AG10803 (cell line): ENCODE data around the gene PIAS2.

Source experiments
- DNase-seq: peaks from one replicate; pipeline ENCODE4 v3.0.0; 2010; ENCODE audit warnings: low read depth
- H3K4me3 ChIP-seq: 2 replicates; pipeline ENCODE4 v1.5.1; 2011; ENCODE audit warnings: mild to moderate bottlenecking, low read length, control low read depth
- TF ChIP-seq, protein P1 (sequence below): conservative IDR thresholded peaks from 2 replicates; pipeline ENCODE4 v1.5.1; 2011; ENCODE audit warnings: mild to moderate bottlenecking, low read length, control low read depth, inconsistent platforms

PIAS2 gene

GRCh38 chr18:46759890-46760289 lies 157.4 kb downstream of the PIAS2 start:
- H3K4me3 ChIP-seq = no peak overlapping the region
- TF ChIP-seq, protein P1, sequence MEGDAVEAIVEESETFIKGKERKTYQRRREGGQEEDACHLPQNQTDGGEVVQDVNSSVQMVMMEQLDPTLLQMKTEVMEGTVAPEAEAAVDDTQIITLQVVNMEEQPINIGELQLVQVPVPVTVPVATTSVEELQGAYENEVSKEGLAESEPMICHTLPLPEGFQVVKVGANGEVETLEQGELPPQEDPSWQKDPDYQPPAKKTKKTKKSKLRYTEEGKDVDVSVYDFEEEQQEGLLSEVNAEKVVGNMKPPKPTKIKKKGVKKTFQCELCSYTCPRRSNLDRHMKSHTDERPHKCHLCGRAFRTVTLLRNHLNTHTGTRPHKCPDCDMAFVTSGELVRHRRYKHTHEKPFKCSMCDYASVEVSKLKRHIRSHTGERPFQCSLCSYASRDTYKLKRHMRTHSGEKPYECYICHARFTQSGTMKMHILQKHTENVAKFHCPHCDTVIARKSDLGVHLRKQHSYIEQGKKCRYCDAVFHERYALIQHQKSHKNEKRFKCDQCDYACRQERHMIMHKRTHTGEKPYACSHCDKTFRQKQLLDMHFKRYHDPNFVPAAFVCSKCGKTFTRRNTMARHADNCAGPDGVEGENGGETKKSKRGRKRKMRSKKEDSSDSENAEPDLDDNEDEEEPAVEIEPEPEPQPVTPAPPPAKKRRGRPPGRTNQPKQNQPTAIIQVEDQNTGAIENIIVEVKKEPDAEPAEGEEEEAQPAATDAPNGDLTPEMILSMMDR = no peak
- DNase-seq = no peak

GRCh38 chr18:46756559-46757201 lies 160.6 kb downstream of the PIAS2 start, which contains the start of gene ST8SIA5:
Gene ST8SIA5, minus strand, starts transcription at chr18:46757053. Its CDS starts 545 bp downstream, at chr18:46756508.
- no peak for DNase-seq
- TF ChIP-seq, protein P1 = no peak
- peak within 1 kb of the TSS; percentile 38; the same call in 1 of the 2 replicates for H3K4me3 ChIP-seq

- TF ChIP-seq, protein P1 = no peak
- no peak overlapping the region for H3K4me3 ChIP-seq
- no peak for DNase-seq
These were observed 161.2 kb downstream of the PIAS2 start for GRCh38 chr18:46756025-46756558.

- no peak overlapping the region for H3K4me3 ChIP-seq
- DNase-seq = no peak
- TF ChIP-seq, protein P1 = no peak
These were observed 161.8 kb downstream of the PIAS2 start for GRCh38 chr18:46755315-46756024.

DNA sequence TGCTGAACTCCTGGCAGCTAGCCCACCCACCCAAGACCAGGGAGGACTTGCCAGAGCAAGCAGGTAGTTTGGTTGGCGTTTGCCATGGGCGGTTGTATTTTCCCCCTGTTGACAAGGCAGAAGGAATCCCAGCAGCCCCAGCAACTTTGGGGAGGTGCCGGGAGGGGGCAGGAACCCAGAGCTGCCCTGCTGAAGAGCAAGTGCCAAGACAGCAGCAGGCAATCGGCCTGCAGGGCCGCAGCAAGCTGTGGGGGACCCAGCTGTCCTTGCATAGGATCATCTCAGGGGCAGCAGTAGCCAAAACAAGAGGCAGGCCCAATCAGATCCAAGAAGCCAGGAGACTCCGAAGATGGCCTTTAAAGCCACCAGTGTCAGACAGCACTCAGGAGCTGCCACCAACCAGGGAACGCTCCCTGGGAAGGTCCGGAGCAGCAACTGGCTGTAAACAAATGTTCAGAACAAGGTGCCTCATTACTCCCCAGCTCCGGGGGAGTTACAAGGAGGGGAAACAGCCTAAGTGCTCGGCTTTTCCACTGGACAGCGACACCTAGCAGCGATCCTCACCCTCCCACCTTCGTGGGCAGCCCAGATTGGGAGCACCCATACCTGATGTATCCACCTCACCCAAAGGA lies 162.5 kb downstream of the PIAS2 start:
- TF ChIP-seq, protein P1 = no peak
- DNase-seq = no peak
- no peak overlapping the region for H3K4me3 ChIP-seq

GRCh38 chr18:46754188-46754587 lies 163.1 kb downstream of the PIAS2 start:
- no peak for DNase-seq
- TF ChIP-seq, protein P1 = no peak
- H3K4me3 ChIP-seq = no peak overlapping the region
